Neuronal stem cell (in vitro differentiated cells): ENCODE results near the gene ELK4.

Experiments
- DNase-seq: peaks from one replicate; pipeline ENCODE4 v3.0.0-alpha.2; 2013; ENCODE audit warnings: low spot score
- H2AFZ ChIP-seq: one replicate; pipeline ENCODE4 v1.6.1; 2013; ENCODE audit warnings: mild to moderate bottlenecking, low read length, inconsistent platforms
- H2AK5ac ChIP-seq: 2 replicates; pipeline ENCODE4 v1.6.1; 2013; ENCODE audit warnings: low read depth, mild to moderate bottlenecking, inconsistent platforms, low read length, moderate library complexity, mixed read lengths
- H2BK120ac ChIP-seq: 2 replicates; pipeline ENCODE4 v1.6.1; 2013; ENCODE audit warnings: low read depth, mild to moderate bottlenecking, inconsistent platforms, low read length, moderate library complexity, mixed read lengths
- H2BK12ac ChIP-seq: one replicate; pipeline ENCODE4 v1.6.1; 2013; ENCODE audit warnings: low read length, inconsistent platforms
- H2BK15ac ChIP-seq: 2 replicates; pipeline ENCODE4 v1.6.1; 2013; ENCODE audit warnings: mild to moderate bottlenecking, low read length, inconsistent platforms, mixed read lengths
- H2BK5ac ChIP-seq: one replicate; pipeline ENCODE4 v1.6.1; 2013; ENCODE audit warnings: inconsistent platforms, mild to moderate bottlenecking, low read length, moderate library complexity
- H3K14ac ChIP-seq: one replicate; pipeline ENCODE4 v1.6.1; 2013; ENCODE audit warnings: low read length, inconsistent platforms
- H3K18ac ChIP-seq: 2 replicates; pipeline ENCODE4 v1.6.1; 2013; ENCODE audit warnings: low read length, inconsistent platforms
- H3K23ac ChIP-seq: 2 replicates; pipeline ENCODE4 v1.6.1; 2013; ENCODE audit warnings: low read depth, mild to moderate bottlenecking, mixed read lengths, low read length, inconsistent platforms; ENCODE audit not compliant: poor library complexity
- H3K27ac ChIP-seq: replicated peaks from 3 replicates; pipeline ENCODE4 v1.5.1; 2013; ENCODE audit warnings: low read length, inconsistent platforms
- H3K27me3 ChIP-seq, 3 experiments: 2 replicates each; pipeline ENCODE4 v1.6.1; 2013; ENCODE audit warnings: low read length in 3 of 3, mild to moderate bottlenecking in 2 of 3, inconsistent platforms in 1 of 3, low read depth in 1 of 3, mixed read lengths in 1 of 3, moderate library complexity in 1 of 3; ENCODE audit not compliant: control insufficient read depth in 3 of 3, insufficient read depth in 3 of 3
- H3K36me3 ChIP-seq, 2 donors: replicated peaks in 1 of 2; 2 replicates each; pipeline ENCODE4 v1.6.1; 2013; ENCODE audit warnings: low read length in 2 of 2; ENCODE audit not compliant: control insufficient read depth in 2 of 2, insufficient read depth in 2 of 2
- H3K4ac ChIP-seq: 2 replicates; pipeline ENCODE4 v1.6.1; 2013; ENCODE audit warnings: inconsistent platforms, mild to moderate bottlenecking, low read length, moderate library complexity
- H3K4me1 ChIP-seq, 2 donors: 1 replicate in 1 of 2; 2 replicates in 1 of 2; pipeline ENCODE4 v1.6.1; 2013; ENCODE audit warnings: low read length in 2 of 2, low read depth in 1 of 2; ENCODE audit not compliant: control insufficient read depth in 2 of 2, insufficient read depth in 1 of 2
- H3K4me2 ChIP-seq: one replicate; pipeline ENCODE4 v1.6.1; 2013; ENCODE audit warnings: mild to moderate bottlenecking, low read length, inconsistent platforms; ENCODE audit not compliant: insufficient read depth, poor library complexity, severe bottlenecking
- H3K4me3 ChIP-seq, 2 donors: 2 replicates each; pipeline ENCODE4 v1.5.1; 2013; ENCODE audit warnings: low read length in 2 of 2, mild to moderate bottlenecking in 2 of 2, inconsistent platforms in 1 of 2, moderate library complexity in 1 of 2
- H3K79me1 ChIP-seq: one replicate; pipeline ENCODE4 v1.6.1; 2013; ENCODE audit warnings: low read depth, mild to moderate bottlenecking, inconsistent platforms, low read length, moderate library complexity
- H3K9ac ChIP-seq: one replicate; pipeline ENCODE4 v1.6.1; 2013; ENCODE audit warnings: mild to moderate bottlenecking, low read depth, low read length, inconsistent platforms; ENCODE audit not compliant: poor library complexity
- H3K9me3 ChIP-seq, 2 donors: replicated peaks in 1 of 2; 2 replicates each; pipeline versions ENCODE3 to v1.6.1; 2013; ENCODE audit warnings: low read length in 2 of 2, mild to moderate bottlenecking in 2 of 2, inconsistent platforms in 1 of 2, low read depth in 1 of 2, mixed read lengths in 1 of 2, moderate library complexity in 1 of 2; ENCODE audit not compliant: control insufficient read depth in 2 of 2, insufficient read depth in 1 of 2
- H4K8ac ChIP-seq: one replicate; pipeline ENCODE4 v1.6.1; 2013; ENCODE audit warnings: low read depth, mild to moderate bottlenecking, inconsistent platforms, low read length, moderate library complexity
- H4K91ac ChIP-seq: one replicate; pipeline ENCODE4 v1.6.1; 2013; ENCODE audit warnings: low read length, low read depth, mild to moderate bottlenecking, inconsistent platforms; ENCODE audit not compliant: poor library complexity
- WGBS, 2 donors: extraction: QIAGEN DNeasy Blood & Tissue Kit; methylation state at CpG; one replicate each; pipeline ENCODE4 v1.1.7; 2013; ENCODE audit warnings: missing lambda C conversion rate in 2 of 2, mixed read lengths in 1 of 2; ENCODE audit not compliant: insufficient read length in 2 of 2, insufficient replicate concordance in 1 of 2; ENCODE audit errors: extremely low coverage in 2 of 2; 5-methylcytosine and 5-hydroxymethylcytosine counted together

The ELK4 gene

DNA sequence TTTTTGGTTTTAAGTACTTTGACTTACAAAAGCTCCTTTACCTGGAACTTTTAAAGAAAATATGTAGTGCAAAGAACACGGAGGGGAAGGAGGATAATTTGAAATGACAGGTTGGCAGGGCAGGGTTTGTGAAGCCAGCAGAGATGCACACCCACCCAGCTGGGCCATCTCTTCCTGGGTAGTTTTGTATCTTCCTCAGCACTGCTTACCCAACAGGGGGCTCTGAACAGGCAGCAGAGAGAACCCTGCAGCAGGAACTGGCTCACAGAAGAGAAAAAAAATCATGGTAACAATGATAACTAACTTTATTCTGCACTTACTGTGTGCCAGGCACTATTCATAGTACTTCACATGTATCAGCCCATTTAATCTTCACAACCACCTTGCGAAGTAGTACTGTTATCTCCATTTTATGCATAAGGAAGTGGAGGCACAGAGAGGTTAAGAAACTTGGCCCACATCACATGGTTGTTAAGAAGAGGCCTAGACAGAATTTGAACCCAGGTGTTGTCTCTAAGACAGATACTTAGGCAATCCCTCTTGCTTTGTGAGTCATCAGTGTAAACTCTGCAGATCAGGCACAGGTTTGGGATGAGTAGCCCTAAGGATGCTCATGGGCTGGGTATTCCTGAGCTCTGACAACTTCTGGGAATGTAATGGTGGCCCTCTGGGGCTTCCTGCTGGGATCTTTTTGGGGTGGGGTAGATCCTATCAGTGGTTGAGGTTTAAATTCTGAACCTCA, 60.8 kb downstream of the ELK4 start:
- no peak overlapping the region for H3K4ac ChIP-seq
- no peaks in the 10 kb centered on the region for H3K36me3 ChIP-seq
- H3K4me2 ChIP-seq, result no peak overlapping the region
- H2AFZ ChIP-seq, result no peak overlapping the region
- H2BK15ac ChIP-seq, result no peak overlapping the region
- peaks cover 1% of the 10 kb centered on the region for H3K79me1 ChIP-seq
- H3K9ac ChIP-seq, result no peak overlapping the region
- H2BK5ac ChIP-seq, result no peak overlapping the region
- H3K9me3 ChIP-seq, result no peaks in the 10 kb centered on the region
- no peak overlapping the region for H4K8ac ChIP-seq
- H3K4me1 ChIP-seq, result peaks cover 2 to 7% of the 10 kb centered on the region in 2 donors
- no CpG with 5 or more reads among the region's 2 CpGs for WGBS, 2 donors
- no peak overlapping the region for H3K18ac ChIP-seq
- H4K91ac ChIP-seq, result no peak overlapping the region
- no peak overlapping the region for H3K14ac ChIP-seq
- no peak overlapping the region for H2BK120ac ChIP-seq
- H2BK12ac ChIP-seq, result no peak overlapping the region
- peaks cover 12 to 83% (median 40%) of the 10 kb centered on the region in 3 experiments for H3K27me3 ChIP-seq
- no peak overlapping the region for H2AK5ac ChIP-seq
- no peak for DNase-seq
- H3K27ac ChIP-seq, result no peak overlapping the region
- H3K23ac ChIP-seq, result no peak overlapping the region
- H3K4me3 ChIP-seq, result no peak overlapping the region

DNA sequence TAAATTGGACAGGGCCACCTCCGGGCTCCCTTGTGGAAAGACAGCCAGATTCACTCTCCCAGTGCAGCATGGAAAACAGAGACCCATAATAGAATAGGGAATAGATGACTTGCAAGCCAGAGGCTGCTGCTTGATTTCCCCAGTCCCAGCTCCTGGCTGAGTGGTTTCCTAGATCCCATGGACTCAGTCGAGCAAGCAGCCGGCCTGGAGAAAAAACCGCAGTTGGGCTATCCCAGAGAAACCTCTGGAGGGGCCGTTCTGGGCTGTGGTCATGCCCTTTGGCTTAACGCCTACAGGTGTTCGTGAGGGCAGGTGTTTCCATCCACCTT, 61.7 kb downstream of the ELK4 start:
- Histone ChIP-seq H2AK5ac (peak overlapping the region; percentile 10), H3K9ac (no peak overlapping the region), H3K27me3 (peaks cover 12 to 83% (median 42%) of the 10 kb centered on the region in 3 experiments), H3K79me1 (peaks cover 1% of the 10 kb centered on the region), H3K27ac (no peak overlapping the region), H2BK15ac (no peak overlapping the region), H3K9me3 (no peaks in the 10 kb centered on the region), H2BK120ac (no peak overlapping the region), H4K91ac (no peak overlapping the region), H2BK12ac (no peak overlapping the region), H3K4me1 (peaks cover 2 to 7% of the 10 kb centered on the region in 2 donors), H3K4me2 (no peak overlapping the region), H3K14ac (no peak overlapping the region), H2AFZ (no peak overlapping the region), H3K4ac (no peak overlapping the region), H2BK5ac (no peak overlapping the region), H3K23ac (no peak overlapping the region), H3K4me3 (no peak overlapping the region), H4K8ac (no peak overlapping the region), H3K36me3 (no peaks in the 10 kb centered on the region), H3K18ac (no peak overlapping the region)
- no CpG with 5 or more reads among the region's 7 CpGs for WGBS, 2 donors
- no peak for DNase-seq

DNA sequence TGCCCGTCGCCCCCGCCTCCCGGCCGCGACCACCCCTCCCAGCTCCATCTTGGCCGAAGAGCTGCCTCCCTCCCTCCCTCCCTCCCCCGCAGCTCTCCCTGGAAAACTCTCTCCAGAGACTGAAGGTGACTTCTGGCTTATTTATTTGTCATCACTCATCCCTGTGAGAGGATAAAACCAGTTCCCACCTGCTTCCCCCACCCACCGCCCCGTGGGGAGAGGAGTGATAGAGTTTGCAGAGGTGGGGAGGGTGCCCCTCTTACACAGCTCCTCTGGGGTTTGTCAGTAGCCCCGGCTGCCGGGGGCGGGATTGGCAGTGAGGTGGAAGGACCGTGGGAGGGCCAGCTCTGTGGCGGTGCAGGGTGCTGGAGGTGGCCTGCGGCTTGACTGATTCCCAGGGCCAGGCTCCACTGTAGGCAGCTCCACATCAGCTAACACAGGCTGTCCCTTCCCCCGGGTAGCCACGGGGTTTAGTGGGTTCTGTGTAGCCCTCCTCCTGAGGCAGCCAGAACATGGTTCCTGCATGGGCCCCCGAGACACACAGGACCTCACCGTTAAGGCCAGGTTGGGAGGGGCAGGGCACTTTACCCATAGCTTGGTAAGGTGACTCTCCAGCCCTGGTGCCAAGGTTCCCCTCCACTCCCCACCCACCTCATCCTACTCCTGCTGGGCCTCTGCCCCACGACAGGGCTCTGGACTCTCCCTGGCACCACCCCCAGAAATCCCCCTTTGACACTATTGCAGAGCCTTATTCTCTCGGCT, 62.2 kb downstream of the ELK4 start:
- H3K4ac ChIP-seq, result no peak overlapping the region
- no CpG with 5 or more reads among the region's 22 CpGs for WGBS, 2 donors
- H2BK120ac ChIP-seq, result no peak overlapping the region
- H3K4me1 ChIP-seq, result peaks cover 2 to 7% of the 10 kb centered on the region in 2 donors
- H3K4me2 ChIP-seq, result peak overlapping the region; percentile 78
- no peak overlapping the region for H3K9ac ChIP-seq
- peak overlapping the region; percentile 10 for H2AK5ac ChIP-seq
- no peaks in the 10 kb centered on the region for H3K9me3 ChIP-seq
- no peak overlapping the region for H4K91ac ChIP-seq
- H2BK5ac ChIP-seq, result peak overlapping the region; percentile 8
- no peak overlapping the region for H2AFZ ChIP-seq
- H3K27me3 ChIP-seq, result peaks cover 12 to 77% (median 42%) of the 10 kb centered on the region in 3 experiments
- H2BK15ac ChIP-seq, result peak overlapping the region; percentile 79
- no peak overlapping the region for H3K14ac ChIP-seq
- no peaks in the 10 kb centered on the region for H3K36me3 ChIP-seq
- no peak overlapping the region for H2BK12ac ChIP-seq
- no peak overlapping the region for H3K4me3 ChIP-seq
- no peak for DNase-seq
- H3K27ac ChIP-seq, result no peak overlapping the region
- peaks cover 1% of the 10 kb centered on the region for H3K79me1 ChIP-seq
- H4K8ac ChIP-seq, result no peak overlapping the region
- H3K18ac ChIP-seq, result peak overlapping the region; percentile 89
- H3K23ac ChIP-seq, result peak overlapping the region; percentile 17
